SK-MEL-5 (cell line): ENCODE data around the gene COL4A4. TPM values are rescaled to one million over a fixed set of nuclear protein-coding genes. Genes with fewer than 3 reads are reported as not detected.
A peak's percentile ranks its signal among the peaks of the same experiment; 100 is the strongest.

Experiments
- DNase-seq: peaks from one replicate; pipeline ENCODE4 v3.0.0-alpha.2; 2016; ENCODE audit warnings: low read depth, low spot score
- in situ Hi-C: cut with HindIII; loops from 2 replicates; pipeline ENCODE4 v1.10.0; 2016; ENCODE audit warnings: low sequenced_read_pairs, high pct_unique_total_duplicates, low pct_unique_long_range_greater_than_20kb
- polyA plus RNA-seq, 2 experiments: library from polyadenylated mRNA; depleted of rRNA; stranded (reverse); fragments of >200 nt; gene quantifications; 2 replicates each; pipeline ENCODE4 v1.2.3, GENCODE V29; 2015
- total RNA-seq: library from RNA; depleted of rRNA; stranded (reverse); fragments of >200 nt; shearing (Covaris generic); gene quantifications from 2 replicates; pipeline ENCODE4 v1.2.3, GENCODE V29; 2014; rRNA removed

Gene COL4A4
- not detected in 2 replicates for total RNA-seq
- polyA plus RNA-seq (2015; cell fraction: cytosol; rRNA removed): 0.01 TPM in 1 of 2 replicates, not detected in the other
- not detected in 2 replicates for polyA plus RNA-seq (2015; cell fraction: nucleus; rRNA removed)

GRCh38 chr2:227163998-227164762, at the start of gene COL4A4, which contains the start of gene COL4A3:
COL4A4 (minus strand) TSS chr2:227164205; CDS start chr2:227147483, 16,722 bp downstream.
COL4A3 (plus strand) TSS chr2:227164624; CDS start chr2:227164727, 103 bp downstream.
- in situ Hi-C loops: no loop called here
- DNase-seq: no peak

- no peak for DNase-seq
Measured at GRCh38 chr2:227207573-227207972, 43.6 kb upstream of the COL4A4 start.

GRCh38 chr2:227206406-227206805, 42.4 kb upstream of the COL4A4 start:
- no peak for DNase-seq
- in situ Hi-C loops: no loop called here

More at GRCh38 chr2:227207573-227207972, 43.6 kb upstream of the COL4A4 start:
- in situ Hi-C loops: no loop called here

- DNase-seq: no peak
- in situ Hi-C loops: no loop called here
Measured at GRCh38 chr2:227205701-227206100, 41.7 kb upstream of the COL4A4 start.

GRCh38 chr2:227204452-227204851, 40.4 kb upstream of the COL4A4 start:
- in situ Hi-C loops: no loop called here
- no peak for DNase-seq

GRCh38 chr2:227201771-227202170, 37.8 kb upstream of the COL4A4 start:
- DNase-seq: no peak
- in situ Hi-C loops: no loop called here

GRCh38 chr2:227198866-227199265, 34.9 kb upstream of the COL4A4 start:
- in situ Hi-C loops: no loop called here
- no peak for DNase-seq

- in situ Hi-C loops: no loop called here
- no peak for DNase-seq
Measured at GRCh38 chr2:227194219-227194618, 30.2 kb upstream of the COL4A4 start.

- in situ Hi-C loops: no loop called here
Measured at GRCh38 chr2:227192491-227192890, 28.5 kb upstream of the COL4A4 start.

GRCh38 chr2:227191367-227191766, 27.4 kb upstream of the COL4A4 start:
- in situ Hi-C loops: no loop called here
- DNase-seq: peak; percentile 11

More at GRCh38 chr2:227192491-227192890, 28.5 kb upstream of the COL4A4 start:
- DNase-seq: peak; percentile 15

GRCh38 chr2:227188292-227188691, 24.3 kb upstream of the COL4A4 start:
- in situ Hi-C loops: no loop called here
- no peak for DNase-seq

GRCh38 chr2:227186751-227187150, 22.7 kb upstream of the COL4A4 start:
- in situ Hi-C loops: no loop called here
- DNase-seq: peak; percentile 26

GRCh38 chr2:227185615-227186232, 21.7 kb upstream of the COL4A4 start:
- no peak for DNase-seq
- in situ Hi-C loops: no loop called here

GRCh38 chr2:227183657-227184367, 19.8 kb upstream of the COL4A4 start:
- in situ Hi-C loops: no loop called here

GRCh38 chr2:227182765-227183164, 18.8 kb upstream of the COL4A4 start:
- in situ Hi-C loops: no loop called here
- no peak for DNase-seq

More at GRCh38 chr2:227183657-227184367, 19.8 kb upstream of the COL4A4 start:
- DNase-seq: no peak

GRCh38 chr2:227180770-227181169, 16.8 kb upstream of the COL4A4 start:
- DNase-seq: no peak
- in situ Hi-C loops: no loop called here

GRCh38 chr2:227179988-227180685, 16.1 kb upstream of the COL4A4 start:
- peak; percentile 11 for DNase-seq
- in situ Hi-C loops: no loop called here
